Keratinocyte (primary cell): ENCODE measurements around the gene CCDC170.

ENCODE experiments used
- CTCF ChIP-seq, 3 experiments: IDR thresholded peaks in 1 of 3; conservative IDR thresholded peaks in 1 of 3; optimal IDR thresholded peaks in 1 of 3; 2 replicates in 2 of 3; 3 replicates in 1 of 3; pipeline versions ENCODE3 to v1.5.1; 2011; ENCODE audit warnings: low read length in 3 of 3, mild to moderate bottlenecking in 3 of 3, moderate library complexity in 2 of 3, control low read depth in 1 of 3, inconsistent platforms in 1 of 3; ENCODE audit not compliant: insufficient read depth in 2 of 3; ENCODE audit errors: extremely low read depth in 1 of 3
- EZH2 ChIP-seq: IDR thresholded peaks from one replicate; pipeline ENCODE4 v1.6.1; 2012; ENCODE audit warnings: inconsistent platforms, mild to moderate bottlenecking, low read length, moderate library complexity

GRCh38 chr6:151651639-151652038 is 157.8 kb downstream of the CCDC170 start:
- no peak for TF ChIP-seq CTCF (optimal IDR thresholded peaks at IDR 0.05 in 1 of 3, IDR thresholded peaks at IDR 0.05 in 1 of 3, conservative IDR thresholded peaks at IDR 0.05 in 1 of 3; ENCODE audit: extremely low read depth in 1 of 3, insufficient read depth in 2 of 3, low read length in 3 of 3)
- no peak for TF ChIP-seq EZH2
